Loucy (cell line): ENCODE data around the gene GPC1.

Experiments
- CTCF ChIP-seq: fragments of 200-600 bp; sonication (generic); conservative IDR thresholded peaks from 2 replicates; pipeline ENCODE4 v1.5.1; 2014; ENCODE audit warnings: mild to moderate bottlenecking, antibody characterized with exemption, low read length
- EZH2phosphoT487 ChIP-seq: fragments of 200-600 bp; IDR thresholded peaks from 2 replicates; pipeline ENCODE4 v1.6.1; 2018; ENCODE audit warnings: antibody characterized with exemption, mild to moderate bottlenecking, moderate library complexity, borderline replicate concordance

DNA sequence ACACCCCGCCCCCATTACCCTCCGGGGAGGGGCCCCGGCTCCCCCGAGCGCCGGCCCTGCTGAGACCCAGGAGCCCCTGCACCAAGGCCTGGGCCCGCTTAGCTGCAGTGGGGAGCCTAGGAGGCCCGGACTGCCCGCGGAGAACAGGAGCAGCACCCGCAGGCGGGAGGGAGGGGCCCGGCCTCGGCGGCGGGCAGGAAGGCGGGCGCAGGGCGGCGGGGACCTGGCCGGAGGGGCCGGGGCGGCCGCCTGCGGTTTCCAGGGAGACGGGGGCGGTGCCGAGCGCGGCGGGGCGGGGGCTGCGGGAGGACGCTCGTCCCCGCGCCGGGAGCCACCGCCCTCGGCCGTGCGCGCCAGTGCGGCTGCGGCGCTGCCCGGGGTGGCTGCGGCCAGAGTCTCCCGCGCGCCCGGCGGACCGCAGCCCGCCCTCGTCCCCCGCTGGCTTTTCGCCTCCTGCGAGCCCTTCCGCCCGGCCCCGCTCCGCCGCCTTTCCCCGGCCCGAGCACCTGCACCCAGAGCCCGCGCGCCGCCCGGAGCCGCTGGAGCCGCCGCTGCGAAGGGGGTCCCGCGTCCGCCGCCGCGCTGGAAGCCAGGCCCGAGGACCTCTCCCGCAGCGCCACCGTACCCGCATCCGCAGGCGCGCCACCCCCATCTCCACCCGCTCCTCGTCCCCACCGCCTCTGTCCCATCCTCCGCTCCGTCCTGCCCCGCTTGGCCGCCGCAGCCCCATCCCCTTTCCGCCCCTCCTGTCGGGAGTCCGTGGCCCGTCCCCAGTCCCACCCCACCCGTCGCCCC, 17.2 kb downstream of the GPC1 start:
- TF ChIP-seq EZH2phosphoT487 (no peak), CTCF (no peak)
